Measurements from ENCODE around the gene MED12L.

DNA sequence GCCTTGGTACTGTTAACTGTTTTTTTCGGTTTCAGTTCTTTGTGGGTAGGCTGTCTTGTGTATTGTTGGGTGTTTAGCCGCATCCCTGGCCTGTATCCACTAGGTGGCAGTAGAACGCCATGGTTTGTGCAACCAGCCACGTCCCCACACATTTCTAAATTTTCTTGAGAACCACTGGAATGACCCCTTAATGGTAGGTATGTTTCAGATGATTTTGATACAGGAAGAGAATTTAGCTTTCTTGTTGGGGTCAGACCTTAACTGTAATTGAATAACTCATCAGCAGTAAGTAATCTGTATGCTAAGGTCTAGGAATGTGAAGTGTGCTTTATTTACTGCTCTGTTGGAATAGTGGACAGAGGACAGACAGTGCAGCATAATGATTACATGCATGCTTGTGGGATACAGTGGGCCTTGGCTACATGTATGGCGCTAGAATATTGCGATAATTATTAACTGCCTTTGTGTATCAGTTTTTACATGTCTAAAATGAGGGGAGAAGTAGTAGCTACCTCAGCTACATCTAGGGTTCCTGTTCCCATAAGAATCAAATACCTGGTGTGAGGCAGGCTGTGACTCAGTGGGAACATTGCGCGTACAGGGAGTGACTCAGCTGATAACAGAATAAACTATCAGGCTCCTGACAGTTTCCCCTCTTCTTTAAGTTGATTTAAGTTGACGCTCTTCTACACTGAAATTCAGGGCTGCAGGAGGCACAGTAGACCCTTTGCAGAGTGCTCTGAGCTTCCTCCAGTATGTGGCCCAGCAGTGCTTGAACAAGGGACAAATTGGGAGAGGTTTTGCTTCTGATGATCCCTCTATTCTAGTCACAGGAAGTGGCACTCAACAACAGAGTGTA lies 142.6 kb downstream of the MED12L start:
- TF ChIP-seq POLR2A (IDR thresholded peaks at IDR 0.05) (no peak), EP300 (IDR thresholded peaks at IDR 0.05) (no peak), POLR2AphosphoS5 (IDR thresholded peaks at IDR 0.05) (no peak)
- TF ChIP-seq, protein P1, sequence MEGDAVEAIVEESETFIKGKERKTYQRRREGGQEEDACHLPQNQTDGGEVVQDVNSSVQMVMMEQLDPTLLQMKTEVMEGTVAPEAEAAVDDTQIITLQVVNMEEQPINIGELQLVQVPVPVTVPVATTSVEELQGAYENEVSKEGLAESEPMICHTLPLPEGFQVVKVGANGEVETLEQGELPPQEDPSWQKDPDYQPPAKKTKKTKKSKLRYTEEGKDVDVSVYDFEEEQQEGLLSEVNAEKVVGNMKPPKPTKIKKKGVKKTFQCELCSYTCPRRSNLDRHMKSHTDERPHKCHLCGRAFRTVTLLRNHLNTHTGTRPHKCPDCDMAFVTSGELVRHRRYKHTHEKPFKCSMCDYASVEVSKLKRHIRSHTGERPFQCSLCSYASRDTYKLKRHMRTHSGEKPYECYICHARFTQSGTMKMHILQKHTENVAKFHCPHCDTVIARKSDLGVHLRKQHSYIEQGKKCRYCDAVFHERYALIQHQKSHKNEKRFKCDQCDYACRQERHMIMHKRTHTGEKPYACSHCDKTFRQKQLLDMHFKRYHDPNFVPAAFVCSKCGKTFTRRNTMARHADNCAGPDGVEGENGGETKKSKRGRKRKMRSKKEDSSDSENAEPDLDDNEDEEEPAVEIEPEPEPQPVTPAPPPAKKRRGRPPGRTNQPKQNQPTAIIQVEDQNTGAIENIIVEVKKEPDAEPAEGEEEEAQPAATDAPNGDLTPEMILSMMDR (IDR thresholded peaks at IDR 0.05), result peak; percentile 74 to 86 (median 86)

Data from upper lobe of left lung (tissue), 4 donors.